OCI-LY3 (cell line): Measurements from ENCODE around the gene CDS2.

ENCODE experiments used
- EZH2phosphoT487 ChIP-seq: fragments of 200-600 bp; shearing (Covaris generic); IDR thresholded peaks from 2 replicates; pipeline ENCODE4 v1.6.1; 2018; ENCODE audit warnings: antibody characterized with exemption, mixed run types, low read depth
- TF ChIP-seq, protein P1 (sequence below): fragments of 200-600, 300-600 bp; sonication (generic); IDR thresholded peaks from 2 replicates; pipeline ENCODE4 v1.5.1; 2014; ENCODE audit warnings: antibody characterized with exemption, low read length, low read depth

- TF ChIP-seq, protein P1, sequence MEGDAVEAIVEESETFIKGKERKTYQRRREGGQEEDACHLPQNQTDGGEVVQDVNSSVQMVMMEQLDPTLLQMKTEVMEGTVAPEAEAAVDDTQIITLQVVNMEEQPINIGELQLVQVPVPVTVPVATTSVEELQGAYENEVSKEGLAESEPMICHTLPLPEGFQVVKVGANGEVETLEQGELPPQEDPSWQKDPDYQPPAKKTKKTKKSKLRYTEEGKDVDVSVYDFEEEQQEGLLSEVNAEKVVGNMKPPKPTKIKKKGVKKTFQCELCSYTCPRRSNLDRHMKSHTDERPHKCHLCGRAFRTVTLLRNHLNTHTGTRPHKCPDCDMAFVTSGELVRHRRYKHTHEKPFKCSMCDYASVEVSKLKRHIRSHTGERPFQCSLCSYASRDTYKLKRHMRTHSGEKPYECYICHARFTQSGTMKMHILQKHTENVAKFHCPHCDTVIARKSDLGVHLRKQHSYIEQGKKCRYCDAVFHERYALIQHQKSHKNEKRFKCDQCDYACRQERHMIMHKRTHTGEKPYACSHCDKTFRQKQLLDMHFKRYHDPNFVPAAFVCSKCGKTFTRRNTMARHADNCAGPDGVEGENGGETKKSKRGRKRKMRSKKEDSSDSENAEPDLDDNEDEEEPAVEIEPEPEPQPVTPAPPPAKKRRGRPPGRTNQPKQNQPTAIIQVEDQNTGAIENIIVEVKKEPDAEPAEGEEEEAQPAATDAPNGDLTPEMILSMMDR: no peak
- TF ChIP-seq EZH2phosphoT487: no peak
These were observed 9.9 kb upstream of the CDS2 start for GRCh38 chr20:5116875-5117274.
